Mucosa of descending colon (tissue), 3 donors: ENCODE data around the gene COL4A6. TPM values are rescaled to one million over a fixed set of nuclear protein-coding genes. Genes with fewer than 3 reads are reported as not detected.

Experiments used
- ATAC-seq: fragments of 200-7000 bp; cut with Tn5 transposase; one replicate; pipeline ENCODE4 v1.9.1; 2020; ENCODE audit warnings: mild to moderate bottlenecking, moderate library complexity
- DNase-seq, 3 donors: peaks; one replicate each; pipeline ENCODE4 v3.0.0-alpha.2; 2020
- H3K36me3 ChIP-seq: fragments of 200-600 bp; one replicate; pipeline ENCODE4 v1.8.0; 2021; ENCODE audit warnings: low read depth, mild to moderate bottlenecking
- H3K4me1 ChIP-seq: fragments of 200-600 bp; one replicate; pipeline ENCODE4 v1.8.0; 2021; ENCODE audit warnings: low read depth, mild to moderate bottlenecking
- H3K4me3 ChIP-seq: fragments of 200-600 bp; one replicate; pipeline ENCODE4 v1.8.0; 2021; ENCODE audit warnings: mild to moderate bottlenecking
- H3K9me3 ChIP-seq: fragments of 200-600 bp; one replicate; pipeline ENCODE4 v1.8.0; 2021; ENCODE audit warnings: mild to moderate bottlenecking
- intact Hi-C, 2 donors: fragments of 100-400 bp; cut with DNase I in 1 of 2; cut with micrococcal nuclease in 1 of 2; formaldehyde crosslinking; loops; one replicate each; pipeline versions ENCODE4 v1.11.0 to v1.11.1; 2022; cut with DNase I, micrococcal nuclease
- total RNA-seq, 3 donors: library from RNA; stranded (reverse); fragmentation: NEBNext Ultra II Directional in 2 of 3; extraction: Animal tissue kit (Norgen Biotek cat#: 25700) in 2 of 3; gene quantifications; one replicate each; pipeline versions ENCODE4 v1.2.1 to v1.2.4, GENCODE V29; 2021 to 2023
- TF ChIP-seq, protein P1 (sequence below): fragments of 200-600 bp; IDR thresholded peaks from one replicate; pipeline ENCODE4 v1.8.0; 2022; ENCODE audit warnings: antibody characterized with exemption, mild to moderate bottlenecking
- donor health status: DM: no; HTN: no; CAD: no; lungs with moderate emphysema.
- donor health status: DM: no; HTN: no; CAD: no.
- donor health status: DM: no; HTN: yes; CAD: no.

The COL4A6 gene
- total RNA-seq, 3 donors from 2014 or later = 0.35 to 0.81 (median 0.77) TPM

DNA sequence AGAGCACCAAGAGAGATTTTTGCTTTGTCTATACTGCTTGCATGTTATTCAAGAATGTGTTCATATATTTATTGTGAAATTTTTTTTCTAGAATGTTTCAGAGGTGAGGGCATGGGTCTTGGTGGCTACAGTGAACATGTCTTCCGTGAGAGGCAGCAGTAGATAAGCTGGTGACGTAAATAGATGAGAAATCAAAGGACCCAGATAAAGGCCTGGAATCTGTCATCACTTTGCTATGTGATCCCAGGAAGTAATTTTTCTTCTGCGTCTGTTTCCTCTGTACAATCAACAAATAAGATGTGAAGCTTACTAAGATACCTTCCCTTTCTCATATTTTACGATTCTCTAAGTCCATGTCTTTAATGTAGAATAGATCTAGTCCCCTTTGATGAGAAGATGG, 129.1 kb downstream of the COL4A6 start:
- ATAC-seq = no peak
- Histone ChIP-seq H3K9me3 (no peaks in the 10 kb centered on the region), H3K4me1 (no peaks in the 10 kb centered on the region), H3K36me3 (no peaks in the 10 kb centered on the region), H3K4me3 (no peak overlapping the region)
- DNase-seq = no peak
- TF ChIP-seq, protein P1, sequence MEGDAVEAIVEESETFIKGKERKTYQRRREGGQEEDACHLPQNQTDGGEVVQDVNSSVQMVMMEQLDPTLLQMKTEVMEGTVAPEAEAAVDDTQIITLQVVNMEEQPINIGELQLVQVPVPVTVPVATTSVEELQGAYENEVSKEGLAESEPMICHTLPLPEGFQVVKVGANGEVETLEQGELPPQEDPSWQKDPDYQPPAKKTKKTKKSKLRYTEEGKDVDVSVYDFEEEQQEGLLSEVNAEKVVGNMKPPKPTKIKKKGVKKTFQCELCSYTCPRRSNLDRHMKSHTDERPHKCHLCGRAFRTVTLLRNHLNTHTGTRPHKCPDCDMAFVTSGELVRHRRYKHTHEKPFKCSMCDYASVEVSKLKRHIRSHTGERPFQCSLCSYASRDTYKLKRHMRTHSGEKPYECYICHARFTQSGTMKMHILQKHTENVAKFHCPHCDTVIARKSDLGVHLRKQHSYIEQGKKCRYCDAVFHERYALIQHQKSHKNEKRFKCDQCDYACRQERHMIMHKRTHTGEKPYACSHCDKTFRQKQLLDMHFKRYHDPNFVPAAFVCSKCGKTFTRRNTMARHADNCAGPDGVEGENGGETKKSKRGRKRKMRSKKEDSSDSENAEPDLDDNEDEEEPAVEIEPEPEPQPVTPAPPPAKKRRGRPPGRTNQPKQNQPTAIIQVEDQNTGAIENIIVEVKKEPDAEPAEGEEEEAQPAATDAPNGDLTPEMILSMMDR = no peak
- intact Hi-C loops = no loop called here

DNA sequence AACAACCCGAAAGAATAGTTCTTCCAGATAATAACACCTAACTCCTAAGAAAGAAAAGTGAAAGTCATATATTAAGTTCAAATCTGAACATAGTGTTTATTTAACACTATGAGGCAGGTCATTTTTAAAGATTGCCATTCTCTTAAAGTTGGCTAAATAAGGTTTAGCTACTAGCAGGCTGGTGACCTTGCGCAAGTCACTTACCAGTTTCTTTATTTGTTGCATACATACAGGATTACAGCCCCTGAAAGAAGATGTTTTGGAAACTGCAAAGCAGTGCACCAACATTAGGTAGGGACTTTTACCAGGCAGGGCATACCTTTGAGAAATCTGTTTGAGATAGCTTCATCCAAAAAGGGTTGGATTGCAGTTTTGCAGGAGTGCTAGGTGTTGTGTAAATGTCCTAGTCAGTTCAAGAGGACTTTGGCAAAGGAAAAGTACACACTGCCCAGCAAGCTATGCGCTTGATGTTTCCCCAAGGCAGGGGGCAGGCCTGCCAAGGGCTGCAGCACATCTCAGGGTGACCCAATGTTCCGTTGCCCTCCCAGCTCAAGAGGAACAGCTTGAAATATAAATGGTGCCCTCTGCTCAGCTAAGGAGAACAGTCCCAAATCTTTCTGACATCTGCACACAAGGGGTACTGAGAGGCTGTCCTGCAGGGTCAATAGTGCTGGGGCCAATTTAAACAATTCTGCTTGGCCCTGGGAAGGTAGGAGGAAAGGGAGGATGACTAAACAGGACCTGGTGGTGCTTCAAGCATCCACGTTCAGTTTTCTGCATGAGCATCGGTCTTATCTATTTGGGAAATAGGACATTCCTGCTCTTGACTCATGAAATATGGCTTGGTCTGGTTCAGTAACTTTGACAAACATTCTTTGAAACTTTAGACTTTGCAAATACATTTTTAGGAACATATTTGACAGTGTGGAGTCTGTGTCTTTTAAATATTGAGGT, 130.8 kb downstream of the COL4A6 start:
- DNase-seq (no peak), ATAC-seq (no peak)
- Histone ChIP-seq H3K9me3 (no peaks in the 10 kb centered on the region), H3K4me1 (no peaks in the 10 kb centered on the region), H3K4me3 (no peak overlapping the region), H3K36me3 (no peaks in the 10 kb centered on the region)
- intact Hi-C loops = no loop called here
- TF ChIP-seq, protein P1 = no peak

DNA sequence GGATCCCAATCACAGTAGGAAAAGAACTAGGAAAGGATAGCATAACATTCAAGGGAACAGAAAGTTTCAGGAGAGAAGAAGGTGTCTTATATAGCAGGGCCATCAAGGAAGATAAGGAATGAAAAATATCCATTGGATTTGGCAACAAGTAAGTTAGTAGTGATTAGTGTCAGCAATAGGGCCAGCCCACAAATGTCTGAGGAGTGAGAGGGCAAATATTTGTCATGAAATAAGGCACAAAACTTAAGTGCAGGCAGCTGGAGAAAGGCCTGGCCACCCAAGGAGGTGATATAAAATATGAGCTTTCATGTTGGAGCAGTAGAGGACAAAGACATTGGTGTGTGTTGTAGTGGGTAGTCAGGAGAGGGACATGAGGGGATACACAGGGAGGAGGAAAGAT, 132.1 kb downstream of the COL4A6 start:
- TF ChIP-seq, protein P1 = no peak

GRCh38 chrX:108304757-108305156, 133.5 kb downstream of the COL4A6 start:
- no peak for DNase-seq
- Histone ChIP-seq H3K36me3 (no peaks in the 10 kb centered on the region), H3K4me1 (no peaks in the 10 kb centered on the region), H3K4me3 (no peak overlapping the region), H3K9me3 (no peaks in the 10 kb centered on the region)
- no peak for ATAC-seq
- TF ChIP-seq, protein P1 = no peak
- intact Hi-C loops = no loop called here

More for the DNA sequence above, 132.1 kb downstream of the COL4A6 start:
- no peak for ATAC-seq
- Histone ChIP-seq H3K9me3 (no peaks in the 10 kb centered on the region), H3K36me3 (no peaks in the 10 kb centered on the region), H3K4me1 (no peaks in the 10 kb centered on the region), H3K4me3 (no peak overlapping the region)
- intact Hi-C loops = no loop called here
- no peak for DNase-seq

DNA sequence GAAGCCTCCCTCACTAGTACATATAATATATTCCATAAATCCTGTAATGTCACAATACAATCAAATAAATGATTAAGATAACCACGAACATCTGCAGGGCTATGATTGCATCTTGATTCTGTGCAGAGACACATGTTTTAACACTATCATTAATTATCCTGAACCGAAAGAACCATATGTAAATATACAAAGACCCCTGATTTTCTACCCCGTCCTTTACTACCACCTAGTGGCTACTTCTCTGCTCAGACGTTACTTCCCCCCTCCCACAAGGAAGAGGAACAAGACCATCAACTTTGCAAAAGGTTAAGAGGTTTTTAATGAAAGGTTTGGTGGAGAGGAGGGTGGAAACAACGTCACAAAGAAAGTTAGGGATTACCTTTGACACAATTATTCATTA, 134.0 kb downstream of the COL4A6 start:
- intact Hi-C loops = no loop called here

More for the DNA sequence above, 134.0 kb downstream of the COL4A6 start:
- H3K4me3 ChIP-seq = no peak overlapping the region
- DNase-seq (no peak), ATAC-seq (no peak)
- no peaks in the 10 kb centered on the region for H3K4me1 ChIP-seq
- H3K36me3 ChIP-seq = no peaks in the 10 kb centered on the region
- TF ChIP-seq, protein P1 = no peak
- no peaks in the 10 kb centered on the region for H3K9me3 ChIP-seq
